ENCODE results near the gene MAB21L4. TPM values are rescaled to one million over a fixed set of nuclear protein-coding genes. Genes with fewer than 3 reads are reported as not detected.

MAB21L4 gene
- total RNA-seq, 1 donor from 2014 or later, result not detected

DNA sequence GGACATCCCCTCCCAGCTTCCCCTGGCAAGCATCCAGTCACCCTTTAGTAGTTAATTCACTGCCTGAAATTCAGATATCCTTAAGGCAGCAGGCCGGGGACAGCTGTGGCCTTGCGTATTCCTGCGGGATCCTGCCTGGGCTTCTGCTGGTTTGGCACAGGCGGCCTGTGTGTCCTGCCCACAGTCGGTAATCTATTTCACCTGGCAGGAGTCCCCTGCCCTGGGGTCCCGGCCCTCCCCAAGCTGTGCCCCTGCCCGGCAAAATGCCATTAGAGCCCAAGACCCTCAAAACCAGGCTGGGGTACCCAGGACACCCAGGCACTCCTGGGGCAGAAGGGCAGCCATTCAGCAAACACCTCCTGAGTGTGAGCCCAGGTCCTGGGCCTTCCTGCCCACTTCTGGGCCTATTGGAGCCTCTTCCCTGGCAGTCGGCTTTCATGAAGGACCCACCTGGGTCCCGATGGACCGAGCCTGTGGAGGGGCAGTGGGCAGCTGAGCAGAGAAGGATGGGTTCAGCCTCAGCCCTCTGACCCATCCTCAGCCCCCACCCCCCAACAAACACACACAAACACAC lies 21.8 kb upstream of the MAB21L4 start:
- Mint-ChIP-seq H3K9me3 (ENCODE audit: unreplicated experiment) (no peaks in the 10 kb centered on the region), H3K36me3 (ENCODE audit: low read depth, unreplicated experiment) (no peaks in the 10 kb centered on the region), H3K4me1 (ENCODE audit: unreplicated experiment) (peaks cover 2% of the 10 kb centered on the region), H3K4me3 (ENCODE audit: unreplicated experiment) (no peak overlapping the region), H3K27ac (ENCODE audit: unreplicated experiment) (no peak overlapping the region), H3K27me3 (ENCODE audit: unreplicated experiment) (peaks cover 5% of the 10 kb centered on the region)
- no peak for DNase-seq (ENCODE audit: low spot score)
- TF ChIP-seq, protein P1, sequence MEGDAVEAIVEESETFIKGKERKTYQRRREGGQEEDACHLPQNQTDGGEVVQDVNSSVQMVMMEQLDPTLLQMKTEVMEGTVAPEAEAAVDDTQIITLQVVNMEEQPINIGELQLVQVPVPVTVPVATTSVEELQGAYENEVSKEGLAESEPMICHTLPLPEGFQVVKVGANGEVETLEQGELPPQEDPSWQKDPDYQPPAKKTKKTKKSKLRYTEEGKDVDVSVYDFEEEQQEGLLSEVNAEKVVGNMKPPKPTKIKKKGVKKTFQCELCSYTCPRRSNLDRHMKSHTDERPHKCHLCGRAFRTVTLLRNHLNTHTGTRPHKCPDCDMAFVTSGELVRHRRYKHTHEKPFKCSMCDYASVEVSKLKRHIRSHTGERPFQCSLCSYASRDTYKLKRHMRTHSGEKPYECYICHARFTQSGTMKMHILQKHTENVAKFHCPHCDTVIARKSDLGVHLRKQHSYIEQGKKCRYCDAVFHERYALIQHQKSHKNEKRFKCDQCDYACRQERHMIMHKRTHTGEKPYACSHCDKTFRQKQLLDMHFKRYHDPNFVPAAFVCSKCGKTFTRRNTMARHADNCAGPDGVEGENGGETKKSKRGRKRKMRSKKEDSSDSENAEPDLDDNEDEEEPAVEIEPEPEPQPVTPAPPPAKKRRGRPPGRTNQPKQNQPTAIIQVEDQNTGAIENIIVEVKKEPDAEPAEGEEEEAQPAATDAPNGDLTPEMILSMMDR (IDR thresholded peaks at IDR 0.05; ENCODE audit: unreplicated experiment), result no peak

DNA sequence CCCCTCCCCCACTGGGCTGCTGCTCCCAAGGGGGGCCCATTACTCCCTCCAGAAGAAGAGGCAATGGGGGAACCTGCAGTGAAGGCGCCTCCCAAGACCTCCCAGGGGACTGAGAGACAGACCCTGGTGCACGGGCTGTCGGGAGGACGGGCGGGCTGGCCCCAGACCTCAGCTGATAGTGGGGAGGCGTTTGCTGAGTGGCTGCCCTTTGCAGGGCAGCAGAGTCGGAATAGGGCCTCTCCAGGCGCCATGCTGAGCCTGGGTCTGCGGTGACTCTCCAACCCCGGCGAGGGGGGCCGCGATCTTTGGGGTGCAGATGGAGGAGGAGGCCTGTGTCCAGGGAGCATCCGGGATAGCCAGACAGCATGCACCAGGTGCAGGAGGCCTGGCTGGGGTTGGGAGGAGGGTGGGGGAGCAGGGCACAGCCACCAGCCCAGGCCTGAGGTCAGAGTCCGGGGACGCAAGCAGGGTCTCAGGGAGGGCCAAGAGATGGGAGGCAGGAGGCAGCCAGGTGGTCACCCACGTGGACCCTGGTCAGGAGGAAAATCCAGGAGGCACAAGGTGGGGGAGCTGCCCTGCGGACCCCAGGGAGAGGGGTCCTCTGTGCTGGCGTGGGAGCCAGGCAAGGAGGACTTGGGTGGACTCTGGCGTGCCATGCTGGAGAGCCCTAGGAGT lies 21.2 kb upstream of the MAB21L4 start:
- Mint-ChIP-seq H3K27ac (ENCODE audit: unreplicated experiment) (no peak overlapping the region), H3K4me3 (ENCODE audit: unreplicated experiment) (no peak overlapping the region), H3K9me3 (ENCODE audit: unreplicated experiment) (no peaks in the 10 kb centered on the region), H3K27me3 (ENCODE audit: unreplicated experiment) (peaks cover 7% of the 10 kb centered on the region), H3K4me1 (ENCODE audit: unreplicated experiment) (peaks cover 2% of the 10 kb centered on the region), H3K36me3 (ENCODE audit: low read depth, unreplicated experiment) (no peaks in the 10 kb centered on the region)
- DNase-seq (ENCODE audit: low spot score), result no peak
- TF ChIP-seq, protein P1 (IDR thresholded peaks at IDR 0.05; ENCODE audit: unreplicated experiment), result no peak

DNA sequence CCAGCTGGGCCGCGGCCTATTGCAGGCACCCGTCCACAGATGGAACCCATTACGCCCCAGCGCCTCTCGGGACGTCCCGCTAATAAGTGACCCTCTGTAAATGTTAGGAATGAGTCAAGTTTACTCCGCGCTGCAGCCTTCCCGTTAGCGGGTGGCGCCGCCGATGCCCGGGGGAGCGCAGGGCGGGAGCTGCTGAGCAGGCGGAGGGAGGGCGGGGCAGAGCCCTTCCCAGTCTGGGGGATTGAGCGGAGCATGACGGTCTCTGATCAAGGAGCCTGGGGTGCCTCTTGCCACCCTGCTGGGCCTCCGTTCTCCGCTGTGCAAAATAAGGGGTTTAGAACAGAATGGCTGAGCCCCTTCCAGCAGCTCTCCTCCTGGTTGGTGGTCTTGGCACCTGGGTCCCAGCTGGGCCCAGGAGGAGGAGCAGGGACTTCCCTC lies 20.6 kb upstream of the MAB21L4 start:
- peaks cover 2% of the 10 kb centered on the region for H3K4me1 Mint-ChIP-seq (ENCODE audit: unreplicated experiment)
- no peaks in the 10 kb centered on the region for H3K9me3 Mint-ChIP-seq (ENCODE audit: unreplicated experiment)
- peaks cover 7% of the 10 kb centered on the region for H3K27me3 Mint-ChIP-seq (ENCODE audit: unreplicated experiment)
- H3K27ac Mint-ChIP-seq (ENCODE audit: unreplicated experiment), result no peak overlapping the region
- no peak overlapping the region for H3K4me3 Mint-ChIP-seq (ENCODE audit: unreplicated experiment)
- H3K36me3 Mint-ChIP-seq (ENCODE audit: low read depth, unreplicated experiment), result no peaks in the 10 kb centered on the region
- DNase-seq (ENCODE audit: low spot score), result no peak
- TF ChIP-seq, protein P1 (IDR thresholded peaks at IDR 0.05; ENCODE audit: unreplicated experiment), result no peak

DNA sequence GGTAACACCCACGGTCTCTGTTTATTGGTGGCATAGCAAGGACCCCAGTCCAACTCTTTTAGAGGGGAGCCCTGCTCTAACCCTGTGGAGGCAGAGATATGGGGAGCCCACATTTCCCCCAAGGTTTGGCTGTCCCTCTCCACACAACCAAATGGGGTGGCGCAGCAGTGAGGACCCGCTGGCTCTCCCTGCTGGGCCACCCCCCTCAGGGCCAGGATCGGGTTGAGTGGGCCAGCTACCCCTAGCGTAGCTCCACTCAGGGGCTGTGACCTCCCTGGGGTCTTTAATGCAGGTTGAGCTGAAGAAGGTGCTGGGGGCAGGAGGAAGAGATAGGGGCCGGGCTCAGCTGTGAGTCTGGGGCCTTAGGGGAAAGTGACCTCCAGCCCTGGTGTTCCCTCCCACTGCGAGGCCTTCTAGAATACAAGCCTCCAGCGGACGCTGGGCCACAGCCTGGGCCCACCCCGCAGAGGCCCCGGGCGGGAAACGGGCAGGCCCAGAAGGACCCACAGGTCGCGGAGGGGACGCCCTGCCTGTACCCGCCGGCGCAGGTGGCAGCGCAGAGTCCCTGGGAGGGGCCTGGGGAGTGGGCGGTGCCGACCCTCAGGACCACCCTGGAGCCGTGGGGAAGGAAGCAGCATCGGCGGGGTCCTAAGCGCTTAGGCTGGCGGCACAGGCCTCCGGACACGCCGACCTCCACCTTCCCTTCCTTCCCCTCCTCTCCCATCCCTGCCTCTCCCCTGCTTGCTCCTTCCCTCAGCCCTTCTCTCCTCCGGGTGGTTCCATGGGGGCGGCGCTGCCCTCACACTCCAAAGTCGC lies 19.8 kb upstream of the MAB21L4 start:
- Mint-ChIP-seq H3K9me3 (ENCODE audit: unreplicated experiment) (no peaks in the 10 kb centered on the region), H3K36me3 (ENCODE audit: low read depth, unreplicated experiment) (no peaks in the 10 kb centered on the region), H3K27me3 (ENCODE audit: unreplicated experiment) (peaks cover 7% of the 10 kb centered on the region), H3K4me1 (ENCODE audit: unreplicated experiment) (peaks cover 2% of the 10 kb centered on the region), H3K27ac (ENCODE audit: unreplicated experiment) (no peak overlapping the region), H3K4me3 (ENCODE audit: unreplicated experiment) (no peak overlapping the region)
- TF ChIP-seq, protein P1 (IDR thresholded peaks at IDR 0.05; ENCODE audit: unreplicated experiment), result no peak
- DNase-seq (ENCODE audit: low spot score), result no peak

Measured in endothelial cell (in vitro differentiated cells).